NCI-H2227 treated with DMSO at 0.1 percent for 48 hours (cell line): ENCODE measurements around the gene TBXA2R.
"Not testable (repeated sequence)": the region's sequence is repeated elsewhere in the genome, so short reads cannot be mapped to it uniquely, and the experiment has no call there.

Experiments
- DNase-seq: peaks from one replicate; lab custom pipeline; 2025; lab: John Stamatoyannopoulos, UW

TBXA2R gene

DNA sequence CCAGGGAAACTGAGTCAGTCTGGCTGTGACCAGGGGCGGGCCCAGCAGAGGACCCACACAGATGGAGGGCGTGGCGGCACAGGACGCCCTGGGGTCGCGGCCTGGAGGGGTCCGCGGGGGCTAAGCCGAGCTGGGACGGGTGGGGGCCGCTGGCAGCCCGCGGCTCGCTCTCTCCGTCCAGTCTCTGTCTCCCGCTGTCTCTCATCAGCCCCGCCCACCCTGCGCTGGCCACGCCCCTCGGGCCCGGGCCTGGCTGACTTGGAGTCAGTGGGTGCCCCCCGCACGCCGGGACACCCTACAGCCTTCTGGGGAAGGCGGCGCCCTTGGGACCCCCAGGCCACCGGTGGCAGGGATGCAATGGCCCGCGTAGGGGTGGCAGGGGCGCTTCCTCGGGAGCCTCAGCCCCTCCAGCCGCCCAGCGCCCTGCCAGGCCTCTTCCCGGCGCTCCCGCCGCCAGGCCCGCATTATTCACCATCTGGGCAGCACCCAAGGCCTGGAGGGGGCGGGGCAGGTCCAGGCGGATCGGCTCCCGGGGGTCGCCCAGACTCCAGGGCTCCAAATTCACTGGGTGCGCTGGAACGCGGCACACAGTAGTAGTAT lies at the start of gene TBXA2R:
Gene TBXA2R (minus strand): TSS at position 186 of the 600 bp plus-strand sequence. CDS start 6,241 bp downstream, outside the sequence.
- no peak for DNase-seq

DNA sequence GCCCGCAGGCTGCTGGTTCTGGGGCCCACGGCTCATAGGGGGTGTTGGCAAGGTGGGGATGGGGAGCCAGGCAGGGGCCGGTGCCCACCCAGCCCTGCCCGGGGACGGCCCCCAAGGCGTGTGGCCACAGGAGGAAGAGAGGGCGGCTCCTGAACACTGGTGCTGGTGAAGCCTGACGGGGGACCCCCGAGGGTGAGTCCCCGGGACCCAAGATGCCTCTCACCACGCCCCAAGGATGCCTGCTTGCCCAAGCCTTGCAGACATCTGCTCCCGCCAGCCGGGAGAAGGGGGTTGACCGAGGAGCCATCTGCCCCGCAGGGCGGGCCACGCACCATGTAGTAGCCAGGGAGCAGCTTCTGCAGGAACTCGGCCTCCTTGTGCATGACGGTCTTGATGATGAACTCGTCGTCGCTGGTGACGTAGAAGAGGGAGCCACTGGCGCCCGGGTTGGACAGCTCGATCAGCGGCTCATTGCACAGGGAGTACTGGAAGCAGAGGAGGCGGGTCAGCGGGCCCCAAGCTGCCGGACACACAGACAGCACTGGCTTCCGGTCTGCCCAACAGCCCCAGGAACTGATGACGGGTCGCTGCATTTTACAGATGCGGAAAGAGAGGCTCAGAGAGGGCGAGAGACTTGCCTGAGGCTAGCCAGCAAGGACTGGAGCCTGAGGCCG lies 49.5 kb upstream of the TBXA2R start:
- DNase-seq: no peak

DNA sequence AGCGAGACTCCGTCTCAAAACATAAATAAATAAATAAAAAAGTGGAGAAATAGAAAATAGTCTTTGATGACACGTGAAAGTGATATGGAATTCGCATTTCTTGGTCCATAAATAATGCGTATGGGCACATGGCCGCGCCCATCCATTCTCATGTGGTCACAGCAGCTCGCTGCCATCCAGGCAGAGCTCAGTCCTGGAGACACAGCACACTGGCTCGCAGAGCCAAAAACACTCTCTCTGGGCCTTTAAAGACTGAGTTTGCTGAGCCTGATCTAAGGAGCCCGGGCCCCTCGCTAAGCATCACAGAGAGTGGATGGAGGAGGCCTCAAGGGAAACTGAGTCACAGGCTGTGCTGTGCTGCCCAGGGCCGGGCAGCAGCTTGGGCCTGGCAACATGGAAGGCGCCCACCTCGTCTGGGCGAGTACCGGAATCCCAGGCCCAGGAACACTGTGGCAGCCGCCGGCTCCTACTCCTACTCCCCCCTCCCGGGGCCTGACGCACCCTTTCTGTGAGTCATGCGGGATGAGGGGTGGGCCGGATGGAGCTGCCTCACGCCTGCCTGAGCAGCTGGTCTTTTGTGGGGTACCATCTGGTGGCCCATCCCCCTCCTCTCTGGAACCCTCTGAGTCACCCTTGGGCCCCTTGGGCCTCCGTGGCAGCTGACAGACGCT lies 48.9 kb upstream of the TBXA2R start:
- DNase-seq: no peak

DNA sequence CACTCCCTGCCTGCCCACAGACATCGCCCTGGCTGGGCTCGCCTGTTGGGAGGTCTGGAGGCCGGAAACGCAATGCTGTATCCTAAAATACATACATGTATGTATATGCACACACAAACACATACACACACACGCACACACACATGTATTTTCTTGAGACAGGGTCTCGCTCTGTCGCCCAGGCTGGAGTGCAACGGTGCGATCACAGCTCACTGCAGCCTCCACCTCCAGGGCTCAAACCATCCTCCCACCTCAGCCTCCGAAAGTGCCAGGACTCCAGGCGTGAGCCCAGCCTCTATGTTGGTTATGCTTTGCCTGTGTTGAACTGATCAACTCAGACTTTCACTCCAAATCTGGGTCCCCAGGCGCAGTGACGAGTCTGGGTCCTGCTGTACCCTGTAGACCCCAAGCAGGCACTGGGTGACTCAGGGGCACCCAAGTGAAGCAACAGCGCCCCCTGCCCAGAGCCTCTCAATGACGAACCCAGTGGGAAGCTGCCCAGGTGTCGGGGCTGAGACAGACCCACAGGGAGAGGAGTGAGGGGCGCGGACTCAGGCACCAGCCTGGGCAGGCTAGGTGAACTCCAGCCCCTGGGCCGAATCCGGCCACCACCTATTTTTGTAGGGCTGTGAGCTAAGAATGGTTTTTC lies 47.3 kb upstream of the TBXA2R start:
- no peak for DNase-seq

DNA sequence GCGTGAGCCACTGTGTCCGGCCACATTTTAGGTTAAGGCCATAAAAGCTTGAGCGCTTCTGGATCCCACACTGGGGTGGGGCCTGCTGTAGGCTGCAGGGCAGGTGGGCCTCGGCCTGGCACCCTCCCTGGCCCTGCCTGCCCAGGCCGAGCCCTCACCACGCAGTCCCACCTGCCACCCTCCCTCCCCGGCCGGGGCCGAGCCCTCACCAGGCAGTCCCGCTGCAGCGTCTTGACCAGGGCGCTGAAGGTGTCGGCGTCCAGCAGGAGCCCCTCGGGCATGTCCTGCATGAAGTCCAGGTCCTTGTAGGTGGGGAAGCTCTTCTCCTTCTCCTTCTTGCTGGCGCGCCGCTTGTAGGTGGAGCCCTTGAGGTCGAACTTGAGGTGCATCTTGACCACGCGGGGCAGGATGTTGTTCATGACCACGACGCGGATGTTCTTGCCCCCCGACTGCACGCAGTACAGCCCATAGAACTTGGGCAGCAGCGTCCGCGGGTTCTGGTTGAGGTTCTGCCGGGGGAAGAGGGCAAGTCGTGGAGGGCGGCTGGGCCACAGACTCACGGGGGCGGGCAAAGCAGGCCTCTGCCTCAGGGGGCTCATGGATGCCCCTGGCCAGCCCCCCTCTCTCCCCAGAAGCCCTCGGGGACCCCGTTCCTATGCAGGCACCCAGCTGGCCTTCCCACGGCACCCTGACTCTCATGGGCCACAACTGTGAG lies 46.6 kb upstream of the TBXA2R start:
- DNase-seq: no peak

DNA sequence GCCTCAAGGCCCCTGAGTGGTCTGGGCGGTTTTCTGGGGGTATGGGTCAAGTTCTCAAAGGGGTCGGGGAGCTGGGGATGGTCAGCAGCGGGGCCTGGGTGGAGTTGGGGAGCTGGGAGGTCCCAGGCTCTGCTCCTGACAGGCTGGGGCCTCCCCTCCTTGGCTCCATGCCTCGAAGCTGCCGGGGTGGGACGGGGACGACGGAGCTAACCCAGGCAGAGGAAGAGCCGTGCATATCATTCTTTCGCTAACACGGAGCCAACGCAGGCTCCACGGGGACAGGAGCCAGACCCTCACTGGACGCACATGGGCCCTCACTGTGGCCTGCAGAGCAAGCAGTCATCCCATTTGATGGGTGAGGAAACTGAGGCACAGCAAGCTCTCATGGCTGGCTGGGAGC lies 45.7 kb upstream of the TBXA2R start:
- no peak for DNase-seq

DNA sequence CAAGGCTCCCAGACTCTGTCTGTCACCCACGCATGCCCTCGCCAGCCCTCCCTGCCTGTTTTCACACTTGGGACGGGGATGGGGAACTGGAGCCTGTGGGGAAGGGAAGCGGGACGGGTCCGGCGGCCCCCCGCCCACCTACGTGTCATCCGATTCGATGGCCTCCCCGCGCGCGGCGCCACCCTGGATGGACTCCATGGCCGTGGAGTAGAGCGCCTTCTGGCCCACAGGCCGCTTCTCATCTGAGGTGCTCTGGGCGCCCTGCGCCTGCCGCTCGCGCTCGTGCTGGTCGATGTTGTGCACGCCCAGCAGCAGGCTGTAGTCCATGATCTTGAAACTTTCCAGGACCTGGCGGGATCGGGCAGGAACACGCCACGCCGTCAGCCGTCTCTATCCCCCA lies 45.0 kb upstream of the TBXA2R start:
- no peak for DNase-seq

DNA sequence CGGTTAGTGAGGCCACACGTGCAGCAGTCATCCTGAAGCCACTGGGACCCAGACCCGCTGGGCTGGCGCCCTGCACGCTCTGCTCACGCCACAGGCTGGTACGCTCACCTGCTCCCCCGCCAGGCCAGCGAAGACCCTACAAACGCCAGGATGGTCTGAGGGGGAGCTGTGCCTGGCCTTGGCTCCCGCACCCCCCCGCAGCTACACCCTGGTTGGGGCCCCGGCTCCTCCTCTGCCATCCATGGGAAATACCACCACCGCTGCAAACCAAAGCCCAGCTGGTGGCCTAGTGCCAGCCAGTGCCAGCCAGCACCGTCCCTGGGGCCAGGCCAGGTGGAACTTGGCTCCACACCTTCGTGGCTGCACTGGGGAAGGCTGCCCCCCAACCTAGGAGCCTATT lies 43.2 kb upstream of the TBXA2R start:
- DNase-seq: no peak

DNA sequence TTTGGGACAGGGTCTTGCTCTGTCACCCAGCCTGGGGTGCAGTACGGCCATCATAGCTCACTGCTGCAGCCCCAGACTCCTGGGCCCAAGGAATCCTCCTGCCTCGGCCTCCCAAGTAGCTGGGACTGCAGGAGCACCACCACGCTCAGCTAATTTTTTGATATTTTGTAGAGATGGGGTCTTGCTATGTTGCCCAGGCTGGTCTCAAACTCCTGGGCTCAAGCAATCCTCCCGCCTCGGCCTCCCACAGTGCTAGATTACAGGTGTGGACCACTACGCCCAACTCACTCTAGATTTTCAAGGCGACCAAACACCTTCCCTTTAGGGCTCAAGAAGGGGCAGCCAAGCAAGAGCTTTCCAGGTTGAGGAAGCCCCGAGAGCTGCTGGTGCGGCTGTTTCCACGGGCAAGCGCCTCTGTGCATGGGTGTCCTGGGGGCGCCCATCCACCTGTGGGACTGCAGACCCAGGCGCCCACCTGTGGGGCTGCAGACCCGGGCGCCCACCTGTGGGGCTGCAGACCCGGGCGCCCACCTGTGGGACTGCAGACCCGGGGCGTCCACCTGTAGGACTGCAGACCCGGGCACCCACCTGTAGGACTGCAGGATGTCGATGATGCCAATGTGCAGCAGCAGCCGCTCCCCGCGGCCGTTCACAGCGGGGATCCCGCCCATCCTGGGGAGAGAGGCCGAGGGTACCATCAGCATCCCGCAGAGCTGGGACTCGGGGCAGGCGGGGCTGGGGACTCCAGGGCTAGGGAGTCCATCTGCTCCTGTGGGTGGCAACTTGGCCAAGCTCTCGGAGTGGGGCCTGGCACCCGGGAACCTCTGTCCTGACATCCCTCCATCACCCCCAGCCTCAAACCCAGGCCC lies 41.6 kb upstream of the TBXA2R start:
- DNase-seq: no peak

DNA sequence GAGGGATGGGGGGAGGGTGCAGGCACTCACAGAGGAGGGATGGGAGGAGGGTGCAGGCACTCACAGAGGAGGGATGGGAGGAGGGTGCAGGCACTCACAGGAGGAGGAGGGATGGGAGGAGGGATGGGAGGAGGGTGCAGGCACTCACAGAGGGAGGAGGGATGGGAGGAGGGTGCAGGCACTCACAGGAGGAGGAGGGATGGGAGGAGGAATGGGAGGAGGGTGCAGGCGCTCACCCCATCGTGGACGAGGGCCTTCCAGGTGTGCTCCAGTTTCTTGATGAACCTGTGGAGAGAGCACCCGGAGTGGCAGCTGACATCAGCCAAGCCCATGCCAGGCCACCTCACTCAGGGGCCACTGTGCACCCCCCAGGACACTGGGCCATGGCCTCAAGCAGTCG lies 40.4 kb upstream of the TBXA2R start:
- not testable (repeated sequence) for DNase-seq

DNA sequence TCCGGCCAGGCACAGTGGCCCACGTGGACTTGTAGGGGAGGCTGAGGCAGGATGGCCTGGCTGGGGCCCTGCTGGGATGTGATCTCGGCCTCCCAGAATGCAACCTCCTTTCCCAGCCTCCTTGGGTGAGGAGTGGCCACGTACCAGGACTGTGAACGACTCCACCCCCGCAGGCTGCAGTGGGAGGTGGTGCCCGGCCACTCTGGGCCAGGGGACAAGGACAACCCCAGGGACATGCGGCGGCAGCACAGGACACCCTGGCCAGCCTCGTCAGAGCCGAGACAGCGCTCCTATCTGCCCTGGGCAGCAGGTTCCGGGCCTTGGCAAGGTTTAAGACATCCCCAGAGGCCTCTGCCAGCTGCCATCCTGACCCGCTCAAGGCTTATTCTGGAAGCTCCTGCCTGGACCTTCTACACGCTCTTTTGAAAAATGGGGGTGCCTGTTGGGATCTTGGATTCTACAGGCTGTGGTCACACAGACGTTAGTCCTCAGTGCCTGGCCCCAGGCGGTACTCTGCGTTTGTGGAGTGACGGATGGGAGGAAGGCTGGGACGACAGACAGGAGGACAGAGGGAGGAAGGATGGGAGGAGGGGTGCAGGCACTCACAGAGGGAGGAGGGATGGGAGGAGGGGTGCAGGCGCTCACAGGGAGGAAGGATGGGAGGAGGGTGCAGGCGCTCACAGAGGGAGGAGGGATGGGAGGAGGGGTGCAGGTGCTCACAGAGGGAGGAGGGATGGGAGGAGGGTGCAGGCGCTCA lies 39.8 kb upstream of the TBXA2R start:
- DNase-seq: no peak

DNA sequence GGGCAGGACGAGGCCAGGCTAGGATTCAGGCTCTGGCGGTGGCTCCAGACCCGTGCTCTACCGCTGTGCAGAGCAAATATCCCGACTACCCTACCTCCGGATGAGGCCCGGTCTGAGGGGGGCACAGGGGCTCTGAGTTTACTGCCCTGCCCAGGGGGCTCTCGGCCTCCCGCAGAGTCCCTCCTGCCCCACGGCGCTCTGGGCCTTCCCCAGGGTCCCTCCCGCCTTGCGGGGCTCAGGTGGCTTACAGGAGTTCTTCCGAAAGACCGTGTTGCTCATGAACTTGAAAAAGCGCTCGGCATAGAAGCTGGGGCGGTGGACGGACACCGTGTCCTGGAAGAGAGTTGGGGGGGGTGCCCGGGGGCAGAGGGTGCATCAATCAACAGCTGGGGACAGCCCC lies 39.1 kb upstream of the TBXA2R start:
- DNase-seq: no peak

DNA sequence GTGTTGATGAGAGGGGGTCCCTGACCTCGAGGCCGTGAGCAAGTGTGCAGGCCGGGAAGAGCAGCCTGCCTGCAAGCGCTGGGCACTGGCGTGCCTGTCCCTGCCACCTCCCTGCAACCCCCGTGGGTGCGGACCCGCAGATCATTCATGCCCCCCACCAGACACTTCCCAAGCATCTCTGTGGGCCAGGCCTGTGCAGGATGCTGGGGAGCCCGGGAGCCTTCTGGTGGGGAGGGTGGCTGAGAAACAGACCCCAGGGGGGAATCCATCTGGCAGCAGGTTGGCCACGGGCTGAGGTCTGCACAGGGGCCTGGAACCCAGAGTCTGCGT lies 38.4 kb upstream of the TBXA2R start:
- DNase-seq: no peak

DNA sequence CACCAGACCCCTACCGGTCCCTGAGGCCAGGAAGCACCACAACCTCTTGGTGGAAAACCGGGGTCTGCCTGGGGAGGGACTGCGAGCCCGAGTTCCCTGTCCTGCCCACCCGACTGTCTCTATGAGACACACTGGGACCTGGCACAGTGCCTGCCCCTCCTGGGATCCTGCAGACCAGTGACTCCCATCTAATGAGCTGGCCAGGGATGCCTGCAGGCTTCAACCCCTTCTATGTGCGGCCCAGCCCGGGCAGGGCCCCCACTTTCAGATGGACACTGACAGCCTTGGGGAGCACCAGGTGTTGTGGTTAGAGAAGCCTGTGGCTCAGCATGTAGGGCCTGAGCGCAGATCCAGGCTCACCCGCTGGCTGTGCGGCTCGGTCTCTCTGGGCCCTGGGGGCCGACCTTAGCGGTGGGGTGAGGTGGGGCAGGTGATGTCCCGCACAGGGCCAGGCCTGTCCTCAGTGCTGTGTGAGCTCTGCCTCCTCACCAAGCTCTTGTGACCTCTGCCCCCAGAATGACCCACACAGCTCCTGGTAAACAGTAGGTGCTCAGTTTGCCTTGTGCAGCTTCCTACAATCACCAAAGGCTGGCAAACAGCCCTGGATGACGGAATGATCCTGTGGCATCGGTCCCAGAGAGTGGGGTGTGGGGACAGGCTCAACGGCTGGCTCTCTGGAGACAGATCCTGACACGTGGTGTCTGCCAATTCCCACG lies 37.8 kb upstream of the TBXA2R start:
- no peak for DNase-seq

DNA sequence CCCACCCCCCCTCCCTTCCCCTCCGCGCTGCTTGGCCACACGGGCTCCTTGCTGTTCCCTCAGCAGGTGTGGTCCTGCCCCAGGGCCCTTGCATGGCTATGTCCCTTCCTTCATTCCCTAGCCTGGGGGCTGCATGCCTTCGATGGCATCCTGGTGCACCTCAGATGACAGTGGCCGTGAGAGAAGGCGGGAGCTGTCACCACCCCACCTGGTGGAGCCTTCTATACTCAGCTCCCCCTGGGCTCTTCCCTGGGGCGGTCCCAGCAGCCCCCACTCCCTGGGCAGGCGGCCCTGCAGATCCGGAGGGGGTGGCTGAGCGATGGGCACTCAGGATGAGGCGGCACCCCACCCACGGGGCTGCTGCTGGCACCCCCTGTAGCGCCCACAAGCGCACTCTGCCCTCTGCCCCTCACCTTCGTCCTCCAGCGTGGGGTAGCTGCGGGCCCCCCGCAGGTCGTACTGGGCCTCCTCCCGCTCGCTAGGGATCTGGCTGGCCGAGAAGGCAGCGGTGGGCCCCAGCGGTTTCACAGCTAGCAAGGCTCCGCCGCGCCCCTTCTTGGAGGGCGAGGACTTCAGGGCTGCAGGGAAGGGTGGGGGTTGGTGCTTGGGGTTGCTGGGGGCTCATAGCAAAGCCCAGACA lies 37.1 kb upstream of the TBXA2R start:
- DNase-seq: no peak

DNA sequence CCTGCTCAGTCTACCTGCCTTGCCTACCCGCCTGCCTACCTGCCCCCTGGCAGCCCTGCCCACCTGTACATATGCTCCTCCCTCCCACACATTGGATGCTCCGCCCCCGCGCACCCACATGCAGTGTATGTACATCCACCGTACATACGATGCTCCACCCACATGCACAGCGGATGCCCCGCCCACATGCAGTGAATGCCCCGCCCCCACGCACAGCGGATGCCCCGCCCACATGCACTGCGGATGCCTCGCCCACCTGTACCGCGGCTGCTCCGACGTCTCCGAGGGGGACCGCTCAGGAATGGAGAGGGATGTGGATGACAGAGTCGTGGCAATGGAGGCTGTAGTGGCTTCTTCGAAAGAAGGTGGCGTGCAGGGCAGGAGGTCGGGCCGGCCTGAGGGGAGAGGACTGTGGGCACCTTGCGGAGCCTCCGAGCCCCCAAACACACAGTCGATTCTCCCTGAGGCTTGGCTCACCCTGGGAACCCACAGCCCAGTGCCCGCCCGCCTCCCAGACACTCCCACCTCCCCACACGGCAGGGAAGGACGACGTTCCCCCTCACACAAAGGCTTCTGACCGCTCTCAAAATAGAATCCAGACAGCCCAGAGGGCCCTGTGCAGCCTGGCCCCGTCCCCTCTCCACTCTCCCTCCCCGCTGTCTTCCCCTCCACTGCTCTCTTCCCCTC lies 36.5 kb upstream of the TBXA2R start:
- DNase-seq: no peak

DNA sequence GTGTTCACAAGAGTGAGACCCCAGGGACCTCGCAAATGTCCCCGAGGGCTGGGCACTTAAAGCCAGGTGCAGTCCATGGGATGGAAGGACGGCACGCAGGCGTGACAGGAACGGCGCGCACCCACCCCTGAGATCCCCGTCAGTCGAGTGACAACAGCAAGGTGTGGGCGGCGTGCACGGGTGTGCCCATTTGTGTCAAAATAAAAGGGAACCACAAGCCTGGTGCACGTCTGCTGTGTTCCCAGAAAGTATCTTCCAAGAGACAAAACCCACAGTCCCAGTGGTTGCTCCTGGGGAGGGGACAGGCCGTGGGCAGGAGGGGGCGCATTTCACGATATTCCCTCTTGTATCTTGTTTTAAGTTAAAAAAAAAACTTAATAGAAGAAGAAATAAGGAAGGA lies 35.6 kb upstream of the TBXA2R start:
- no peak for DNase-seq

DNA sequence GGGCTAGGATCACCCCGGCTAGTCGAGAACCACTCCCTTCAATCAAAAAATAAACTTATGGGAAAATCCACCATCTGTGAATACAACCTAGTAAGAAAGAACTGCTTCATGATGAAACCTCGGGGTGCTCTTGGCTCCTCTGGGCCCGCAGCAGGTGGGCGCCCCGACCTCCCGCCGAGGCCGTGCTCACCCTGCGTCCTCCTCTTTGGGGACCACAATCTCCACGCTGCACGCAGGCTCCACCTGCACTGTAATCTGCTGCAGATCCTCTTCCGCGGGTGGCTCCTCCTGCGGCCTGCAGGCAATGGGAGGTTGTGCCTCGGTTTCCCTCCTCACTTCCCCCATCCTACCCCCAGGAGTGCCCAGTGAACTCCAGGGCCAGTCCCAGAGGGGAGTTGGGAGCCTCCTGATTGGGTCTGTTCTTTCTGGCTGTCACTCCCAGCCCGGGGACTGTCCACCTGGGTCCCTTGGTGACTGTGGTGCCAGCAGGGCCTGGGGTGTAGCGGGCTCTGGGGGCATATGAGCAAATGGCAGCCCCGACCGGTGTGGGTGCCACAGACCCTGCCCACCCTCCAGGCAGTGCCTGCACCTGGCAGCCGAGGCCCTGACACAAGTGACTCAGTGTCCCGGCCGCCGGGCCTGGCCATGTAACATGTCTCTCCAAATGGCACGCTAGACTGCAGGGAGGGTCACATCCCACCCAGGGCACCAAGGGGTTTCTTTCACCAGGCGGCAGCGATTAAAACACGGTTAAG lies 35.0 kb upstream of the TBXA2R start:
- no peak for DNase-seq
